Fibroblast of lung (primary cell): ENCODE data around the gene C16orf95. TPM values are rescaled to one million over a fixed set of nuclear protein-coding genes. Genes with fewer than 3 reads are reported as not detected.
"Not testable (repeated sequence)": the region's sequence is repeated elsewhere in the genome, so short reads cannot be mapped to it uniquely, and the experiment has no call there.

ENCODE experiments used
- DNase-seq, 2 donors: peaks; one replicate each; pipeline versions ENCODE4 v3.0.0 to v3.0.0-alpha.2; 2010; ENCODE audit warnings: low read depth in 2 of 2
- H2AFZ ChIP-seq: 2 replicates; pipeline ENCODE4 v1.5.1; 2012; ENCODE audit warnings: low read length, control low read depth, inconsistent platforms
- H3K27ac ChIP-seq: 2 replicates; pipeline ENCODE4 v1.5.1; 2011; ENCODE audit warnings: low read length, control low read depth; ENCODE audit not compliant: insufficient read depth
- H3K27me3 ChIP-seq: 2 replicates; pipeline ENCODE4 v1.5.1; 2011; ENCODE audit warnings: mild to moderate bottlenecking, low read length; ENCODE audit not compliant: control insufficient read depth, insufficient read depth
- H3K36me3 ChIP-seq: 2 replicates; pipeline ENCODE4 v1.5.1; 2011; ENCODE audit warnings: low read length; ENCODE audit not compliant: control insufficient read depth, insufficient read depth
- H3K4me1 ChIP-seq: 2 replicates; pipeline ENCODE4 v1.5.1; 2011; ENCODE audit warnings: low read length; ENCODE audit not compliant: control insufficient read depth, insufficient read depth; ENCODE audit errors: extremely low read depth
- H3K4me2 ChIP-seq: 2 replicates; pipeline ENCODE4 v1.5.1; 2011; ENCODE audit warnings: low read length, control low read depth; ENCODE audit not compliant: insufficient read depth; ENCODE audit errors: extremely low read depth
- H3K4me3 ChIP-seq, 4 experiments: fragments of 200-600 bp in 1 of 4; sonication (generic) in 1 of 4; replicated peaks in 1 of 4; 2 replicates each; pipeline ENCODE4 v1.5.1; 2011 to 2016; ENCODE audit warnings: low read length in 4 of 4, low read depth in 3 of 4, mild to moderate bottlenecking in 3 of 4, control low read depth in 2 of 4, inconsistent platforms in 1 of 4, mixed read lengths in 1 of 4; ENCODE audit not compliant: insufficient read depth in 1 of 4; ENCODE audit errors: control extremely low read depth in 1 of 4
- H3K79me2 ChIP-seq: 2 replicates; pipeline ENCODE4 v1.5.1; 2012; ENCODE audit warnings: mild to moderate bottlenecking, low read length, inconsistent platforms; ENCODE audit not compliant: control insufficient read depth, insufficient read depth
- H3K9ac ChIP-seq: 2 replicates; pipeline ENCODE4 v1.5.1; 2011; ENCODE audit warnings: mild to moderate bottlenecking, low read length, control low read depth; ENCODE audit not compliant: insufficient read depth
- H3K9me3 ChIP-seq: 2 replicates; pipeline ENCODE4 v1.5.1; 2012; ENCODE audit warnings: low read depth, low read length; ENCODE audit not compliant: control insufficient read depth, insufficient read depth
- H4K20me1 ChIP-seq: 2 replicates; pipeline ENCODE4 v1.5.1; 2011; ENCODE audit warnings: low read length; ENCODE audit not compliant: control insufficient read depth, insufficient read depth; ENCODE audit errors: extremely low read depth
- CTCF ChIP-seq, 2 donors: IDR thresholded peaks in 1 of 2; conservative IDR thresholded peaks in 1 of 2; 1 replicate in 1 of 2; 2 replicates in 1 of 2; pipeline ENCODE4 v1.5.1; 2011 to 2012; ENCODE audit warnings: low read length in 2 of 2, control low read depth in 1 of 2, inconsistent platforms in 1 of 2, low read depth in 1 of 2, mild to moderate bottlenecking in 1 of 2
- EZH2 ChIP-seq: IDR thresholded peaks from 2 replicates; pipeline ENCODE4 v1.5.1; 2012; ENCODE audit warnings: low read length, control low read depth, mild to moderate bottlenecking; ENCODE audit errors: missing control alignments
- polyA plus RNA-seq, 2 donors: library from polyadenylated mRNA; depleted of rRNA in 1 of 2; stranded (reverse) in 1 of 2; unstranded in 1 of 2; fragments of >200 nt; gene quantifications; 2 replicates each; pipeline ENCODE4 v1.2.1, GENCODE V29; 2011 to 2012; ENCODE audit warnings: missing spikeins in 1 of 2
- total RNA-seq: library from RNA; depleted of rRNA; stranded (reverse); fragments of >200 nt; gene quantifications from 2 replicates; pipeline ENCODE4 v1.2.1, GENCODE V29; 2014

The C16orf95 gene
- total and polyA plus RNA-seq, 2 donors (not counting 1 experiment from before 2014, with no cell fraction given) = 1.3 to 5.4 TPM

- Histone ChIP-seq H3K9ac (no peak overlapping the region), H3K4me1 (peaks cover 7% of the 10 kb centered on the region), H3K36me3 (no peaks in the 10 kb centered on the region), H3K79me2 (peaks cover 30% of the 10 kb centered on the region), H3K4me2 (no peak overlapping the region), H2AFZ (no peak overlapping the region), H4K20me1 (no peaks in the 10 kb centered on the region), H3K9me3 (no peaks in the 10 kb centered on the region), H3K27ac (no peak overlapping the region), H3K4me3 (no peak overlapping the region), H3K27me3 (no peaks in the 10 kb centered on the region)
- DNase-seq = no peak
- TF ChIP-seq CTCF (conservative IDR thresholded peaks at IDR 0.05 in 1 of 2, IDR thresholded peaks at IDR 0.05 in 1 of 2; ENCODE audit: low read depth in 1 of 2, low read length in 2 of 2) = no peak
- no peak for TF ChIP-seq EZH2
These were observed 48.0 kb upstream of the C16orf95 start for GRCh38 chr16:87365021-87365713.

GRCh38 chr16:87363771-87364455, 46.7 kb upstream of the C16orf95 start:
- no peaks in the 10 kb centered on the region for H4K20me1 ChIP-seq
- no peak for TF ChIP-seq EZH2
- H3K4me2 ChIP-seq = peak overlapping the region; percentile 71
- H2AFZ ChIP-seq = no peak overlapping the region
- H3K4me1 ChIP-seq = peaks cover 7% of the 10 kb centered on the region
- no peaks in the 10 kb centered on the region for H3K9me3 ChIP-seq
- peak in 1 of 2 donors; percentile 72 for DNase-seq
- H3K27ac ChIP-seq = peak overlapping the region; percentile 43
- peaks cover 1% of the 10 kb centered on the region for H3K36me3 ChIP-seq
- no peaks in the 10 kb centered on the region for H3K27me3 ChIP-seq
- peaks cover 25% of the 10 kb centered on the region for H3K79me2 ChIP-seq
- H3K4me3 ChIP-seq = no peak overlapping the region
- H3K9ac ChIP-seq = peak overlapping the region; percentile 14

- not testable (repeated sequence) for H2AFZ ChIP-seq, H3K4me2 ChIP-seq, DNase-seq, H4K20me1 ChIP-seq, H3K4me1 ChIP-seq, H3K4me3 ChIP-seq, H3K36me3 ChIP-seq, H3K9ac ChIP-seq, H3K27me3 ChIP-seq, H3K27ac ChIP-seq, H3K9me3 ChIP-seq
- H3K79me2 ChIP-seq = peaks cover 22% of the 10 kb centered on the region
These were observed 45.8 kb upstream of the C16orf95 start for GRCh38 chr16:87362828-87363559.
